Measurements from ENCODE around the gene ITPK1.

- no peak for TF ChIP-seq POLR2AphosphoS5 (IDR thresholded peaks at IDR 0.05; ENCODE audit: low read depth, low read length)
- TF ChIP-seq POLR2A (IDR thresholded peaks at IDR 0.05; ENCODE audit: low read depth, low read length): no peak
- TF ChIP-seq TAF1 (IDR thresholded peaks at IDR 0.05; ENCODE audit: borderline replicate concordance, low read depth, low read length): no peak
Measured at GRCh38 chr14:93009471-93010129, 106.1 kb downstream of the ITPK1 start.

Measured in GM12892 (cell line).